Hypothalamus (tissue), 51 donors: ENCODE results near the gene DCTN1.

Experiments used
- DNase-seq, 51 donors: peaks; one replicate each; lab custom pipeline; 2025; lab: John Stamatoyannopoulos, UW

The DCTN1 gene

DNA sequence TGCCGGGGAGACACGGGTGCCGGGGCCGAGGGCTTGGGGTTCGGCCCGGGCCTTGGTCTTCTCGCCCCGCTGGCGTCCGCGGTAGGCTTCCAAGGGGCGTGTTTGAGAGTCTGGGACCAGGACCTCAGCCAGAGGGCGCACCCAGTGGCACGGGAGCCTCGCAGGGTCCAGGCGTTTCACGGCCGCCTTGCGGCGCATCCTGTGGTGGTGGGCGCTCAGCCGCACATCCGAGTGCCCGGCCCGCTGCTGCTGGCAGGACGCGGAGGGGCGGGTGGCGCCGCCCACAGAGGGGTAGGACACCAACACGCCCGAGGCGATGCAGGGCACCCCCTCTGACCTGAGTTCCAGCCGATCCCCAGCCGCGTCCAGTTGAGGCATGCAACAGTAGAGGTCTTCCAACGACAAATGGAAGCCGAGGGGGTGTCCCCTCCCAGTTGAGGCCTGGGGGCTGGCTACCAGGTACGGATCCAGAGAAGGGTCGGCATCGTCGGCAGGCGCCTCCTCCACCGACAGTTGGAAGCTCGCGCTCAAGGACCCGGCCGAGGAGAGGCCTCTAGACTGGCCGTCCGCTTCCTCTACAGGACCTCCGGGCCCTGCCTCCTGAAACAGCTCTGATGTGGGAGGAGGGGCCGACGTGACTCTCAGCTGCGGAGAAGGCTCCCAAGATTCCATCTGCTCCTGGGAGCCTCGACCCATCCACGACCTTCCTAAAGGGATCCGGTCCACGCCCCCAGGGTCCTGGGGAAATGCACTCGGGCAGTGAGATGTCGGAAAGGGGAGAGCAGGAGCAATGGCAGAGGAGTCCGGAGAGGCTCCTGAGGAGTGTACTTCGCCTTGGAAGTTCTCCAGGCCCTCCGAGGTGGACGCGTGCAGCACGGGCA, 35.0 kb upstream of the DCTN1 start:
- peak in 28 of 51 donors; percentile 23 to 69 (median 37) for DNase-seq

DNA sequence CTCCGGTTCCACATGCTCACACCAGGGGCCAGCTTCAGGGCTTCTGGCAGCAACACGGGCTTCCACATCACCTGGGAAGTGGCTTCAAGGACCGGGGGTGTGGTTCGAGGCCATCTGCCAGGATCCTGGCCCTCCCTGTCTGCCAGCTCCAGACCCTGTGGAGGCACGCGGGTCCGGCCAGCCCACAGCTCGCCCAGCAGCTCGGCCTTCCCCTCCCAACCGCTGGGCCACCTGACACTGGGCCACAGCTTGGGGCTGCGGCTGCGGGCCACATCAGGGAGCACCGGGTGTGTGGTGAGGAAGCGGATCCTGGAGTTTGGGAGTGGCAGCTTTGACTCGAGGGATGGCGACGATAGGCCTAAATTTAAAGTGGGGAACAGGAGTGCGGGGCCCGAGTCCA, 34.3 kb upstream of the DCTN1 start:
- no peak for DNase-seq

DNA sequence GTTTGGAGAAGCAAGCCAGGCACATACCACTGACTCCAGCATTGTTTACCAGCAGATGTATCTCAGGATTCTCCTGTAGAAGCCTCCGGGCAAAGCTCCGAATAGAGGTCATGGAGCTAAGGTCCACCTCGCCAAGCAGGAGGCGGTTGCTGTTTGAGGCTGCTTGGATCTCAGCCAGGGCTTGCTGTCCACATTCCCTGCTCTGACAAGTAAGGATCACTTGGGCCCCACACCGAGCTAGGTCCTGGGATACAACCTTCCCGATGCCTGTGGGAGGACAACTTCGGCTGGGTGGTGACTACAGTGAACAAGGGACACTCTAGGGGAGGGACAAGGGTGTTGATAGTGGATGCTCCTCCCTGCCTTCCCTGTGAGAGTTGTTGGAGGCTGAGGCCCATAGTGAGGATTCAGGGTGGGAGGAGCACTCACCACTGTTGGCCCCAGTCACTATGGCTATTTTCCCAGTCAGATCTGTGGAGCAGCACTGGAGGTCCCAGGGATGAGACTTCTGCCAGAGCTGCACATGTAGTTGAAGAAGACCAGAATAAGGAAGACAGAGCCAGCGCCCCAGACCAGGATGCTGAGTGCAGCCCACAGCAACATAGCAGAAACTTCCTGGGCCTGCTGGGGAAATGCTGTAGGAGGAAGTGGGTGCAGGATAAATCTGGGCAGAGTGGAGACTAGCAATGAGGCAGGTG, 33.0 kb upstream of the DCTN1 start:
- DNase-seq: no peak

DNA sequence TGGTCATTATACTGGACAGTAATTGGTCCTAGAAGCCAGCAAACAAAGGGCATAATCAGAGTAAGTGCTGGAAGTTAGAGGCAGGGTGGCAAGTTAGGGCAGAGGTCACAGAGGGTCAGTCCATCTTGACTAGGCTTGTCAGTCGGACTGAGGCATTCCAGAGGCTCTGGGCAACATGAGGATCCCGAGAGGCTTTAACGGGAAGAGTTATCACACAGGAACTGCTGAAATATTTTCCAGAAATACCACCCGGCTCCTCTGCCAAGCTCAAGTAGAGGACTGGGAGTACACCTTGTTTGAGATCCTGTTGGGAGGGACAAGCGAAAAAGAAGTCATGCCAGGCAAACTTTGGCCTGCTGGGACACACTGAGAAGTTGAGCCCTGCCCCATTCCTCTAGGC, 27.6 kb upstream of the DCTN1 start:
- no peak for DNase-seq

DNA sequence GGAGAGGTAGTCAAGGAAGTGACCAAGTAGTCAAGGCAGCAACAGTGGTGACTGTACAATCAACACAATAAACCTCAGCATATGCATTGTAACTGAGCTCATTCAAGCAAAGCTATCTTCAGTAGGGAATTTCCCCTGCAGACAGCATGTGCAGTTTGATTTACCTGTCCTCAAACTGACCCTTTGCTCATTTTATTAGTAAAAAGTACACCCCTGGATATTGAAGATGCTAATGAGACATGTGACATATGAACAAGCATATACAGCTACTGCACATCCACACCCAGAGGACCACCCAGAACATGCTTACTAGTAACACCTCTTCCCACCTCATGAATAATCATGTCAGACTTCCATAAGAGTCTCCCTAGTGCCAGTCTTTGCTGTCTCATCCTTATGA, 25.9 kb upstream of the DCTN1 start:
- no peak for DNase-seq

DNA sequence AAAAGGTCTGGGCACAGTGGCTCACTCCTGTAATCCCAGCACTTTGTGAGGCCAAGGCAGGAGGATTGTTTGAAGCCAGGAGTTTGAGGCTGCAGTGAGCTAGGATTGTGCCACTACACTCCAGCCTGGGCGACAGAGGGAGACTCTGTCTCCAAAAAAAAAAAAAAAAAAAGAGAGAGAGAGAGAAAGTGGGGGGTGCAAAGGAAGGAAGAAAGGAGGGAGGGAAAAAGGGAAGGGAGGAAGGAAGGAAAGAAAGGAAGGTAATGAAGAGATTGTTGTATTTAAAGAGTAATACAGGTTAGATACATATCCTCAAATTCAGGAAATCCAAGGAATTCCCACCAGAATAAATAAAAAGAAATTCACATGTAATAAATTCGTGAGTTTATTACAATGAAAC, 21.8 kb upstream of the DCTN1 start:
- no peak for DNase-seq

DNA sequence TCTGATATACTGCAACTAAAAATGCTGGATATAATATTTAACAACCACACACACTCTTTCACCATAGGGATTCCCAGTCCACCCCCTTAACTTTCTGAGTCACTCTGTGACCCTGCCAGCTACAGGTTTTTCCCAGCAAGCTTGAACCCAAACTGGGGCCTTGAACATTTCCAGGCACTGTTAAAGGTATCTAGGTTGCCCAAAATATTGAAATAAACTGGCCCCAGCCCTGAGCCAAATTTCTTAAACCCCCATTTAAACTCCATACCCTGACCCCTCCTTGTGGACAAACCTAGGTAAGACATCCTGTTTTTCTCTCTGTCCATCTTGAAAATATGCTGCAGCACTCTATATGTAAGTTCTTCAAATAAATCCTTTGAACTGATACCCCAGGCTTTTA, 19.7 kb upstream of the DCTN1 start:
- no peak for DNase-seq

DNA sequence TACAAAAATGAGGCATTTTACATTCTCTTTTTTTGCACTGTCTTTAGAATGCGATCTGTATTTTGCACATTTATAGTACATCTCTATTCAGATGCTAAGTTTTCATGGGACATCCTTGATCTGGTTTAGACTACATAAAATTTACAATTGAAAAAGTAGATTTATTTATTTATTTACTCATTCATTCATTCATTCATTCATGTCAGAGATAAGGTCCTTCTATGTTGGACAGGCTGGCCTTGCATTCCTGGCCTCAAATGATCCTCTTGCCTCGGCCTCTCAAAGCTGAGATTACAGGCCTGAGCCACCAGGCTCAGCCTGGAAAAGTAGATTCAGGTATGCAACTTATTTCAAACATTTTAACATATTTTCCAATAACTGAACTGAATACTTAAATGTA, 16.0 kb upstream of the DCTN1 start:
- DNase-seq: no peak

DNA sequence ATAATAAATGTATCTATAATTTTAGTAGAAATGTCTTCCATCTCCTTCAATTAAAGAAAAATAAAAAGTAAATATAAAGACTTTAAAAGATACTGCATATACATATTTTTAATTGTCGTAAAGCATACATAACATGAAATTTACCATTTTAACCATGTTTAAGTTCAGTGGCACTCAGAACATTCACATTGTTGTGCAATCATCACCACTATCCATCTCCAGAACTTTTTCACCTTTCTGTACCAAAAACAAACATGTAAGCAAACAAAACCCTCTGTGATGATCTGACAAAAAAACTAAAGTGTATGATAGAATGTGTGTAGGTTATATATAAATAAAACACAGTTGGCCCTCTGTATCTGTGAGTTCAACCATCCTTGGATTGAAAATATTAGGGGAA, 13.4 kb upstream of the DCTN1 start:
- no peak for DNase-seq

DNA sequence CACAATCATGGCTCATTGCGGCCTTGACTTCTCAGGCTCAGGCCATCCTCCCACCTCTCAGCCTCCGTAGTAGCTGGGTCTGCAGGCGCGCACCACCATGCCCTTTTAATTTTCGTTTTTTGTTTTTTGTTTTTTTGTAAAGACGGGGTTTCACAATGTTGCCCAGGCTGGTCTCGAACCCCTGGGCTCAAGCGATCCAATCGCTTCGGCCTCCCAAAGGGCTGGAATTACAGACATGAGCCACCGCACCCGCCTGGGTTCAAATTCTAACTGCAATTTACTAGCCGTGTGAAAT, 12.3 kb upstream of the DCTN1 start:
- no peak for DNase-seq

DNA sequence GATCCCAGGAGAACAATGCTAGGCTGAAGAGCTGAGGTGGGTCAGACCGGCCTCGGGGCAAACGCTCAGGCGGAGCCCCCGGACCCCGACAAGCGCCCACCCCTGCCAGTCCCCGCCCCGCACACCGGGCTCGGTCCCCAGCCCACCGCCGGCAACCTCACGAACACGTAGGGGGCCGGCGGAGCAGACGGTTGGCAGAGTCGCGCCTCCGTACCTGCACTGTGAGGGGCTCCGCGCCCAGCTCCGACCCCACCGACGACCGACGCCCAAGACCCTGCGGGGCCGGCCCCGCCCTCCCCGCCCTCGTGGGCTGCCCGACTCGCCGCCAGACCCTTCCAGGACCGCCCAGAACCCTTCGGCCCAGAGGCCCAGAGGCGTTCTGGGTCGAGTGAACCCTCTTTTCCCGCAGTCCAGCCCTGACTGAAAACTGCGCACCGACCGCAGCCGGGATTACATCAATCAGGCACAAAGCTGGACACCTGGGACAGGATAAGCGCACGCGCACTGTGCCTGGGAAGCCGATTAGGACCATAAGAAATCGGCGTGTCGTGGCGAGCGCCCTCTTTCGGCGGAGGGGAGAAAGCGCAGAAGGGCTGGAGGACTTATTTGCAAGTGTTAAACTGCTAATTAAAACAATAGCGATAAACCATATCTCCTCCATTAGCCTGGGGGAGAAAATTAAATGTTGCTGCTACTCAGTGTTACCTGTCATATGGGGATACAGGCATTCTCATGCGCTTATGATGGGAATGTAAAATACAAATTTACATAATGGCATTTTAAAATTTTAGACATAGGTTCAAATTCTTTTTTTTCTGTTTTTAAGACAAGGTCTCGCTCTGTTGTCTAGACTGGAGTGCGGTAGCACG, 11.7 kb upstream of the DCTN1 start:
- peak; percentile 55 to 96 (median 83) for DNase-seq

DNA sequence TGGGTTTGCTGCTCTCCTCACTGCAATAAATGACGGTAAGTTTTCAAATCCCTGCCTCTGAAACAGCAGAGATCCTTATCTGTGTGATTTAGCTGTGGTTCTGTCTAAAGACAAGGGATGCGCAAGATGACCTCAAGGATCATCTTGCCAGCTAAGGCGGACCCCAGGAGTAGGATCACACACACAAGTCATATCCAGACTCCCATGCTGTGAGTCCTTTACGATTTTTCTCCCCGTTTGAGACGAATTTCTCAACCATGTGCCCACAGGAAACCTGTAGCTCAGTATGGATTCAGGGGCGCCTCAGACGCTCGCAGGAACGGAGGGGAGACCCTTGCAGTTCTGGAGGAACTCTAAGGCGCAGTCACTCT, 11.1 kb upstream of the DCTN1 start:
- peak in 1 of 51 donors; percentile 66 for DNase-seq

DNA sequence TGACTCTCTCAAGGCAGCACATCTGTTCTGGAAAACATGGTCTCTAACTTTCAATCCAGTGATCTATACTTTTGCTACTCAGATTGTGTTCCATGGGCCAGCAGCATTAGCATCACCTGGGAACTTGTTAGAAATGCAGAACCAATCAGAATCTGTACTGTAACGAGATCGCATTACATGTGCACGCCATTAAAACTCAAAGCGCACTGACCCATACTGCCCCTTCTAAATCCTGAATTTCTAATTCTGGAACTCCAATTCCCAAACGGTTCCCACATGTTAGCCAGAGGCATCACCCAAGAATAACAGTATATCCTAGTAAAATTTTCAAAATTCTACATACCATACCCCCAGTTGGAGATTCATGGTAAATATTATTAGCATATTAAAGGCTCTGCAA, 10.5 kb upstream of the DCTN1 start:
- DNase-seq: no peak

DNA sequence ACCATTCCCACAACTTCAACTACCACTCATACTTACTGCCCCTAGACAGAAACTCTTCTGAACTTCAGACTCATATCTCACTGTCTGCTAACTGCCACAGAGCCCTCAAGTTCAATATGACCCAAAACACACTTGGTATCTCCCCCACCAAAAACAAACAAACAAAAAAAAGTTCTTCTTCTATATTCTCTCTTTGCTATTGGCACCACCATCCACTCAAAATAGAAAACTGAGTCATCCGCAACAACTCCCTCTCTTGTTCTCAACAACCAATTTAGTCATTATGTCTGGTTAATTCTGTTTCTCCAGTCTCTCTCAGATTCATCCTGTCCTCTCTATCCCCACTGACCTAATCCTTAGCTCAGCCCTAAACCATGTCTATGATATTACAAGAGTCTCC, 7.2 kb upstream of the DCTN1 start:
- DNase-seq: peak in 1 of 51 donors; percentile 34

DNA sequence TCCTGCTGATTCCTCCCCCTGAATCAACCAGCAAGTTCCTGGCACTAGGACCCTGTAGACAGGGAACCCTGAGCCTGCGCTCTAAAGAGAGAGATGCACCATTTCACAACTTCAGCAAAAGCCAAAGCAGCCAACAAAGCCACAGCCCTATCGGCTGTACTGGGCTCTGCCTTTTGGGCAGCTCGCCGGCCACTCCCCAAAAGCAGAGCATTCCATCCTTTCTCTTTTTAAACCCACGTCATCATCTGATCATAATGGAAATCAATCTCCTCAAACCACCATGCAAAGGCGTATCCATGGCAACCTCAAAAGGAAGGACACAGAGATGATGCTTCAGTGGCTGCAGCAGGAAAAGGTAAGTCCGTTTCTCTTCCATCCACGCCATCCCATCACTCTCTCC, 5.3 kb upstream of the DCTN1 start:
- peak in 43 of 51 donors; percentile 3 to 86 (median 44) for DNase-seq

DNA sequence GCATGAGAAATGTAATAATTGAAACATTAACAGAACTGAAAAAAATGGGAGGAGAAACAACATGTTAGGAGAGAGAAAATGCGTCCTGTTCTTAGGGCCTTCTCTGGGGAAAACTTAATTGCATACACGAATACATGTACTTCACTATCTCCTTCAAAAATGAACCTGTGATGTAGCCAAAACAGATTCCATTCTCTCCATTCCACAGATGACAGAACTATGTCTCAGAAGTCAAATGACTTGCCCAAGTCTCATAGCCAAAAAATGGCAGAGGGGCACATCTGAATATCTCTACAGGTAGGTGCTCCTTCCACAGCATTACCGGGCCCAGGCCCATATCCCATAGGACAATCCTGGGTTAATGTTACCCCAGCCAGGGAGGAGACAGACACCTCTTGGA, 3.9 kb upstream of the DCTN1 start:
- DNase-seq: no peak

DNA sequence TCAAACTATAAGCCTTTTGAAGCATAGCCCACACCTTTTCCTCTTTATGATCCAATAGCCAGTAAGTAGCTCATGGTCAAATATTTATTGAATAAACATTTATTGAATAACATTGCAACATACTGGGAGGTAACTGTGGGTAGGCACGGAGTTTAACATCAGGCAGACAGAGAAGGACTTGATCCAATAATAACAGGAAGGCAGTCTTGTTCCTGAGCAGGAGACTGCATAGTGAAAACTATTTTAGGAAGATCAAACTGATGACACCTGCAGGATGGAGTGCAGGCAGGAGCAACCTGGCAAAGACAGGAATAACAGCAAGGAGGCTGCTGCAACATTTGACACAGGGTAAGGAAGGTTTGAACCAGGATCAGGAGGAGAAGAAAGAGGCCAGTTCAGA, 3.1 kb upstream of the DCTN1 start:
- no peak for DNase-seq

DNA sequence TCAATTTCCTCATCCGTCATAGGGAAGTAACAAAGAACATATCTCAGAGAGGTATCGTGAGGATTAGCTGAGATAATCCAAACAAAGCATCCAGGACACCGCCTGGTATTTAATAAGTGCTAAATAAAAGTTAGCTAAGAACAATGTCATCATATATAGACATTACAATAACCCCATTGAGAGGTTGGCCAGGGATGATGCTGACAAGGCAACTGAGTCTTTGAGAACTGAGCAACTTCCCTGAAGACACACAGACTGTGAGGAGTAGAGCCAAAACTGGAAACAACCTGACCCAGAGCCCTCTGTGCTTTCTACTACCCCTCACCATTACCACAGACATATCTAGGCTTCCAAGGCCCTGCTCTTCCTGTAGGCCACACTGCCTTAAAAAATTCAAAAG, 1.6 kb upstream of the DCTN1 start:
- no peak for DNase-seq

DNA sequence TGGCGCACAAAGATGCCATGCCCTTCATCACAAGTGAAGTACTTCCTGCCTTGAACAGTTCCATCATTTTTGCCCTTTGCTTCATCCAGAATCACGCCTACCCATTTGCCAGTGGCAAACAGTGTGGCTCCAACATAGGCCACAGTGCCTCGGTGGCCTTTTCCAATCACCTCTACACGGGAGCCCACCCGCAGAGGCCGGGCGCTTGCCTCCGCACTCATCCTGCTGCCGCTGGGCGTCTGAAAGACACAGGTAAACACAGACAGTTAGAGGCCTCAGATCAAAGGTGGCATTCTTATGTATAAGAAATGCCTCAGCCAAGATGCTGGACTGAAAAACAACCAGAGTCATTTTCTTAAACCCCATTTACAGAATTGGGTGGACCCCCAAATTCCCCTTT, 2.1 kb downstream of the DCTN1 start:
- DNase-seq: no peak

DNA sequence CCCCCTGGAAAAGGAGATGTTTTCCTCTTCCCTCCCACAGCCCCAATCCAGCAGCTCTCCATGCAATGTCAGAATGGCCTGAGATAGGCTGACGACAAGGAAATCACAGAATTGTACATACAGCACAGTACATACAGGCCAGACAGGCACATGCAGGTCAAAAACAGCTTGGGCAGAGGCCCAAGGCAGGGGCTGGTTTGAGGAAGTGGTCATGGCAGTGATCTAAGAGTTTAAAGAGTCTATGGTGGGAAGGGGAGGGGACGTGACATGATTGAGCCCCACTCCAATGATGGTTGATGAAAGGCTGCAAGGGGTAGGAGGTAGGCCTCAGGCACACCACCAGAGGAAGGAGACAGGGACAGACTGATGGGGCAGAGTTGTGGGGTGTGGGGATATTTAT, 4.3 kb downstream of the DCTN1 start:
- DNase-seq: no peak

DNA sequence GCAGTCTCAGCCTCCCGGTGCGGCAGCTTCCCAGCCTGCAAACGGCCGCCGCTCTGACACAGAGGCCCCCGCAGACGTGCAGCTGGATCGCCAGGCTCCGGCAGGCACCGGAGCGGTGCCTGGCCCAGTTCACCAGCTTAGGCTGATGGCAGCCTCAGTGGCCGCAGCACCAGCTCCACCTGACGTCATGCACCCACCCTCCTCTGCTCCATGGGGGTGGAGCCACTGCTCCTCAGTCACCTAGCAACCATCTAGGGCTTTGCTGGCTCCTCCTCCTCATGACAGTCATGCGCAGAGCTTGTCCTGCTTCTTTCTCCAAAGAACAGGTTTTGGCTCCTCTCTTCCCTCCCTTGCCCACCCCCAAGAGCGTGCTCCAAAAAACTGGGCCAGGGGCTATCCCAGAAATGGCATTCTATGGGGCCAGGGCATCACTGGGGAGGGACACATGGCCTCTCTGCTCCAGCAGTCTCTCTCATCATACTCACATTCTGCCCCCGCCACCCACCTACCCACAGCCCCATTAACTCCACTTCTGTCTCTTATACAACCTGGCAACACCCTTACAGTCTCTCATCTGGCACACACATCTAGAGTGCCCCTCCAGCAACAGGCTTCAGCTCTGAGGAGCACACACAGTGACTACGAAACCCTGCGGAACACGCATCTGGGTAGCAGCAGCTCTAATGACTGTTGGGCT, 5.5 kb downstream of the DCTN1 start:
- DNase-seq: peak; percentile 21 to 97 (median 87)
